Measurements from ENCODE around the gene ARHGAP24.

- TF ChIP-seq CTCF (IDR thresholded peaks at IDR 0.05) (no peak), POLR2AphosphoS5 (IDR thresholded peaks at IDR 0.05; ENCODE audit: low read depth, low read length) (peak; percentile 59)
Measured at GRCh38 chr4:85477534-85477933, 2.6 kb downstream of the ARHGAP24 start.
